ENCODE data around the gene RINT1. TPM values are rescaled to one million over a fixed set of nuclear protein-coding genes. Genes with fewer than 3 reads are reported as not detected.

RINT1 gene
- total RNA-seq, 2 donors from 2014 or later: 21.0 to 26.0 TPM

- WGBS, 2 experiments (ENCODE audit: insufficient coverage in 1 of 2, insufficient read length in 1 of 2): 90% methylated on average over 1 to 2 of the region's 2 CpGs
- H3K27ac ChIP-seq (ENCODE audit: low read depth, low read length): no peak overlapping the region
- Mint-ChIP-seq H3K9me3 (no peaks in the 10 kb centered on the region), H3K36me3 (ENCODE audit: low read depth) (peaks cover 40% of the 10 kb centered on the region), H3K4me3 (no peak overlapping the region), H3K4me1 (peaks cover 9% of the 10 kb centered on the region), H3K27me3 (ENCODE audit: insufficient read depth) (no peaks in the 10 kb centered on the region), H3K27ac (no peak overlapping the region)
- peaks cover 40% of the 10 kb centered on the region for H3K36me3 ChIP-seq (ENCODE audit: control insufficient read depth, insufficient read depth, low read length)
- TF ChIP-seq, protein P1, sequence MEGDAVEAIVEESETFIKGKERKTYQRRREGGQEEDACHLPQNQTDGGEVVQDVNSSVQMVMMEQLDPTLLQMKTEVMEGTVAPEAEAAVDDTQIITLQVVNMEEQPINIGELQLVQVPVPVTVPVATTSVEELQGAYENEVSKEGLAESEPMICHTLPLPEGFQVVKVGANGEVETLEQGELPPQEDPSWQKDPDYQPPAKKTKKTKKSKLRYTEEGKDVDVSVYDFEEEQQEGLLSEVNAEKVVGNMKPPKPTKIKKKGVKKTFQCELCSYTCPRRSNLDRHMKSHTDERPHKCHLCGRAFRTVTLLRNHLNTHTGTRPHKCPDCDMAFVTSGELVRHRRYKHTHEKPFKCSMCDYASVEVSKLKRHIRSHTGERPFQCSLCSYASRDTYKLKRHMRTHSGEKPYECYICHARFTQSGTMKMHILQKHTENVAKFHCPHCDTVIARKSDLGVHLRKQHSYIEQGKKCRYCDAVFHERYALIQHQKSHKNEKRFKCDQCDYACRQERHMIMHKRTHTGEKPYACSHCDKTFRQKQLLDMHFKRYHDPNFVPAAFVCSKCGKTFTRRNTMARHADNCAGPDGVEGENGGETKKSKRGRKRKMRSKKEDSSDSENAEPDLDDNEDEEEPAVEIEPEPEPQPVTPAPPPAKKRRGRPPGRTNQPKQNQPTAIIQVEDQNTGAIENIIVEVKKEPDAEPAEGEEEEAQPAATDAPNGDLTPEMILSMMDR (conservative IDR thresholded peaks at IDR 0.05): no peak
- no peaks in the 10 kb centered on the region for H3K27me3 ChIP-seq (ENCODE audit: control insufficient read depth, insufficient read depth, low read length, poor library complexity, severe bottlenecking)
- H3K9ac ChIP-seq (ENCODE audit: extremely low read depth, low read length, poor library complexity, severe bottlenecking): no peak overlapping the region
- DNase-seq: no peak
- H3K4me1 ChIP-seq (ENCODE audit: control insufficient read depth, insufficient read depth, low read length): peaks cover 14% of the 10 kb centered on the region
- H3K4me3 ChIP-seq (ENCODE audit: low read length): peak overlapping the region; percentile 12
- no peaks in the 10 kb centered on the region for H3K9me3 ChIP-seq (ENCODE audit: control insufficient read depth, low read length)
These were observed 35.5 kb upstream of the RINT1 start for GRCh38 chr7:105496521-105496920.

DNA sequence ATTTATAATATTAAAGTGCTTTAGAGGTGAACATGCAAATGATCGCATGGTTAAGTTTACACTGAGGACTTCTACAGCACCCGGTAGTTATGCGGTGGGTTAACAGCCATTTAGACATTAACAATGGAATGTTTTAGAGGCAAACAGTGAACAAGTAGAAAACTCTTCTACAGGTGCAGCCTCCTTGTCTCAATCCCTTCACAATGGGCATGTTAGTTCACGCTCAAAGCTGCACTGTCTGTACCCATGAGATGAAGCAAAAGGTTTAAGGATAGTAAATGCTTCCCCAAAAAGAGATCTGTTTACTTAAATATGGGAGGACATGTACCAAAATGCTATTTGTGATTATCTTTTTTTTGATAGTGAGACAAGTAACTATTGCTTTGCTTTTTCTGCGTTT lies 35.0 kb upstream of the RINT1 start:
- Histone ChIP-seq H3K27ac (ENCODE audit: low read depth, low read length) (no peak overlapping the region), H3K9me3 (ENCODE audit: control insufficient read depth, low read length) (no peaks in the 10 kb centered on the region), H3K36me3 (ENCODE audit: control insufficient read depth, insufficient read depth, low read length) (peaks cover 41% of the 10 kb centered on the region), H3K4me3 (ENCODE audit: low read length) (peak overlapping the region; percentile 12), H3K27me3 (ENCODE audit: control insufficient read depth, insufficient read depth, low read length, poor library complexity, severe bottlenecking) (no peaks in the 10 kb centered on the region), H3K9ac (ENCODE audit: extremely low read depth, low read length, poor library complexity, severe bottlenecking) (no peak overlapping the region), H3K4me1 (ENCODE audit: control insufficient read depth, insufficient read depth, low read length) (peaks cover 14% of the 10 kb centered on the region)
- 95 to 100% methylated on average over 4 to 5 of the region's 5 CpGs for WGBS, 2 experiments (ENCODE audit: insufficient coverage in 1 of 2, insufficient read length in 1 of 2)
- H3K4me3 Mint-ChIP-seq: no peak overlapping the region
- H3K27me3 Mint-ChIP-seq (ENCODE audit: insufficient read depth): no peaks in the 10 kb centered on the region
- H3K4me1 Mint-ChIP-seq: peaks cover 9% of the 10 kb centered on the region
- H3K9me3 Mint-ChIP-seq: no peaks in the 10 kb centered on the region
- peaks cover 43% of the 10 kb centered on the region for H3K36me3 Mint-ChIP-seq (ENCODE audit: low read depth)
- no peak for DNase-seq
- TF ChIP-seq, protein P1 (conservative IDR thresholded peaks at IDR 0.05): no peak
- no peak overlapping the region for H3K27ac Mint-ChIP-seq

GRCh38 chr7:105502173-105502572 lies 29.8 kb upstream of the RINT1 start:
- no peaks in the 10 kb centered on the region for H3K27me3 ChIP-seq (ENCODE audit: control insufficient read depth, insufficient read depth, low read length, poor library complexity, severe bottlenecking)
- Mint-ChIP-seq H3K27me3 (ENCODE audit: insufficient read depth) (no peaks in the 10 kb centered on the region), H3K36me3 (ENCODE audit: low read depth) (peaks cover 64% of the 10 kb centered on the region), H3K9me3 (no peaks in the 10 kb centered on the region), H3K4me3 (no peak overlapping the region), H3K27ac (peak overlapping the region; percentile 81), H3K4me1 (peaks cover 3% of the 10 kb centered on the region)
- no peak overlapping the region for H3K4me3 ChIP-seq (ENCODE audit: low read length)
- no peaks in the 10 kb centered on the region for H3K9me3 ChIP-seq (ENCODE audit: control insufficient read depth, low read length)
- TF ChIP-seq, protein P1 (conservative IDR thresholded peaks at IDR 0.05): no peak
- H3K9ac ChIP-seq (ENCODE audit: extremely low read depth, low read length, poor library complexity, severe bottlenecking): no peak overlapping the region
- H3K36me3 ChIP-seq (ENCODE audit: control insufficient read depth, insufficient read depth, low read length): peaks cover 83% of the 10 kb centered on the region
- WGBS, 2 experiments (ENCODE audit: insufficient coverage in 1 of 2, insufficient read length in 1 of 2): 96 to 100% methylated on average over 8 of the region's 9 CpGs
- H3K4me1 ChIP-seq (ENCODE audit: control insufficient read depth, insufficient read depth, low read length): peaks cover 7% of the 10 kb centered on the region
- H3K27ac ChIP-seq (ENCODE audit: low read depth, low read length): no peak overlapping the region
- DNase-seq: no peak
